NCI-H1092 treated with DMSO at 0.1 percent for 48 hours (cell line): Measurements from ENCODE around the gene MUS81.

Experiments used
- DNase-seq: peaks from one replicate; lab custom pipeline; 2025; lab: John Stamatoyannopoulos, UW

Gene MUS81

DNA sequence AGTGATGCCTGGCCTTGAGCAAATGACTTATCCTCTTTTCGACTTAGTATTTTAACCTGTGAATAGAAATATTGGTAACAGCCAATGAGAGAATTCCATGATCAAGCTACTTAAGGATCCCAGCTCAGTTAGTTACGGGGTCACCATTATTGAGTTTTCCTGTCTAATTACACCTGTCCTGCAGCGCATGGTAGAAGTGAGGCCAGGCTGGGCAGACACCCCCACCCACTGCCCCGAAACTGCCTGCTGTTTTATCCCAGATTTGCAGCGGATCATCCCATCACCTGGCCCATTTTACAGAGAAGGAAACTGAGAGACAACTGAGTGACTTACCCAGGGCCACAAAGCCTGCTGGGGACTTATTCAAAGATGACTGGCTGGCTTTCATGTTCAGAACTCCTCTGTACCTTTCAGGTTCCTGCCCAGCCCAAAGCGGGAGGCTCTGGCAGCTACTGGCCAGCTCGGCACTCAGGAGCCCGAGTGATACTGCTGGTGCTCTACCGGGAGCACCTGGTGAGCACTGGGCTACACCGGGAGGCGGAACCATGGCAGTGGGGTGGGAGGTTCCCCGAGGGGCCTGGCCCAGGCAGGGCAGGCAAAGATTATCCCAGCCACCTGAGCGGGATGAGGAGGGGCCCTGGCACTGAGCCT, 1.4 kb downstream of the MUS81 start:
- DNase-seq: no peak

DNA sequence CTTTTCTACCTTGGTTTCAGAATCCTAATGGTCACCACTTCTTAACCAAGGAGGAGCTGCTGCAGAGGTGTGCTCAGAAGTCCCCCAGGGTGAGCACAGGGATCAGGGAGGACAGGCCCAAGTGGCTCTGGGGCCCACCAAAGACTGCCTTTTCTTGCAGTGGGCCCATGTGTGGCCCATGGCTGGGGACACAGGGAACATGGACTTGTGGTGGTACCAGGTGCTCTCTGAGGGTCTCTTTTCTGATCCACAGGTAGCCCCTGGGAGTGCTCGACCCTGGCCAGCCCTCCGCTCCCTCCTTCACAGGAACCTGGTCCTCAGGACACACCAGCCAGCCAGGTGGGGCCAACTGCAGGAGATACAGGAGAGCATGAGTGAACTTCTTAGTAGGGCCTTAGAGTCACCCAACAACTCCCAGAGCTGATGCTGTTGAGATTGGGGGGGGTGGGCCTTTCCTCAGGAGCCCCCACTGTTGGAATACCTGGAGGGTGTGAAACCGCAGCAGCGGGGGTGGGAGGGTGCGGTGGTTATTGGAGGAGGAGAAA, 2.0 kb downstream of the MUS81 start:
- DNase-seq: no peak

DNA sequence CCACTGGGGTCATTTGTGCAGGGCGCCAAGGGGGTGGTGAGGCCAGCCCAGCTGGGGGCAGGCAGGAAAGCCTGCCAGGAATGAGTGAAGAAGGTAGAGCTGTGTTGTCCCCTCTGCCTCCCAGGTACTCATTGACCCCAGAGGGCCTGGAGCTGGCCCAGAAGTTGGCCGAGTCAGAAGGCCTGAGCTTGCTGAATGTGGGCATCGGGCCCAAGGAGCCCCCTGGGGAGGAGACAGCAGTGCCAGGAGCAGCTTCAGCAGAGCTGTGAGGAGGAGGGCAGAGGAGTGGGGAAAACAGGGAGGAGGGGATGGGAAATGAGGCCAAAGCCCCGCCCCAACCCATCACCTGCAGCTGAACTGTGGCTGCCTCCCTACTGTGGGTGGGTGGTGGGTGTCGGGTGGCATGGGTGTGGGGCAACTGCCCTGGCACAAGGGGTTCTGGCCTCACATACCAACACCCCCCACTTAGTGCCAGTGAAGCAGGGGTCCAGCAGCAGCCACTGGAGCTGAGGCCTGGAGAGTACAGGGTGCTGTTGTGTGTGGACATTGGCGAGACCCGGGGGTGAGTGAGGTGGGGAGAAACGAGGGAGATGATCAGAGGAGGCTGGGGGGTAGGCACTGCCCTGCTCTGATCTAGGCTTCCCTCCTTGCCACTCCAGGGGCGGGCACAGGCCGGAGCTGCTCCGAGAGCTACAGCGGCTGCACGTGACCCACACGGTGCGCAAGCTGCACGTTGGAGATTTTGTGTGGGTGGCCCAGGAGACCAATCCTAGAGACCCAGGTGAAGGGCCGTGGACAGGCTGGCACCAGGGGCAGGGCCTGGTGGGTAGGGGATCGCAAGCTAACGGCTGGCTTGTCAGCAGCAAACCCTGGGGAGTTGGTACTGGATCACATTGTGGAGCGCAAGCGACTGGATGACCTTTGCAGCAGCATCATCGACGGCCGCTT, 3.0 kb downstream of the MUS81 start:
- DNase-seq: no peak

GRCh38 chr11:65863889-65864705, 3.9 kb downstream of the MUS81 start:
- DNase-seq: no peak

GRCh38 chr11:65864706-65865471, 4.7 kb downstream of the MUS81 start:
- no peak for DNase-seq

DNA sequence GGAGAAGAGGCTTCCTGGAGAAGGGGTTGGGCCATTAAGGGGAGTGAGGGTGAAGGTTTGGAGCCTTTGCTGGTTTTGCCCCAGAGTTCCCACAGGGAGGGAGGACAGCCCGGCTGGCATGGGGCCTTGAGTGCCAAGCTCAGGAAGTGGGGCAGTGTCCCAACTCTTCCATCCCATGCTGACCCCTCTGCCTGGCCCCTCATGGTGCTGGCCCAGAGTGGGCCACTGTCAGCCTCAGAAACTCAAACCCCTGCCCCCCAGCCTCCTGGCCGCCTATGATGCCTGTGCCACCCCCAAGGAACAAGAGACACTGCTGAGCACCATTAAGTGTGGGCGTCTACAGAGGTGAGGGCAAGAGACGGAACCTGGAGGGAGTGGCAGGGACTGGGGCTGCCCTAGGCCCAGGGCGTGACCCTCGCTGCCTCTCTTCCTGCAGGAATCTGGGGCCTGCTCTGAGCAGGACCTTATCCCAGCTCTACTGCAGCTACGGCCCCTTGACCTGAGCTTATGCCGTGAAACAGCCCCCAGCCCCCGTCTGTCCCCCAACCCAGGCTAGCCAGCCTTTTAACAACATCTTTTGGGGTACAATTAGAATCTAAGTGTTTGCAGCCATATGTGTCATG, 5.4 kb downstream of the MUS81 start:
- DNase-seq: no peak

GRCh38 chr11:65866509-65867283, 6.5 kb downstream of the MUS81 start:
- DNase-seq: no peak

GRCh38 chr11:65867284-65868071, 7.2 kb downstream of the MUS81 start:
- DNase-seq: no peak

DNA sequence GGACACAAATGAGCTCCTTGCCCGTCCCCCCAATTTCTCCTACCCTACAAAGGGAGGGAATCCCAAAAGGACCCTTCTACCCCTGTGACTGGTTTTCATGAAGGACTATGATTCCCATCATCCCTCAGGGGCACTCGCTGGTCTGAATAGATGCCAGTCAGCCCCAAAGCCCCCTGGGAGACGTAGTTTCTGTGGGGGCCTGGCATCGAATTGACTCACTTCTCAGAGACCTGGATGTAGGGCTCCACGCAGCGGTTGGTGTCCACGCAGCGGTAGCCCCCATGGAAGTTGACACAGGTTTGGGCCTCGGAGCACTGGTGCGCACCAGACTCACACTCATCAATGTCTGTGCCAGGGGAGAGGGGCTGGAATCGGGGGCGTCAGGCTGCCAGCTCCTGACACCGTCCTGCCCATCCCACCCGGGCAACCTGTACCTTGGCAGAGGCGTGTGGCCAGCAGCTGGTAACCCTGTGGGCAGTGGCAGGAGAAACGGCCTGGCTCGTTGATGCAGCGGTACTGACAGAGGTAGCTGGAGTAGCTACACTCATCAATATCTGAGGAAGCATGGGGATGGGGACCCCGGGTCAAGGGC, 7.9 kb downstream of the MUS81 start:
- DNase-seq: no peak

DNA sequence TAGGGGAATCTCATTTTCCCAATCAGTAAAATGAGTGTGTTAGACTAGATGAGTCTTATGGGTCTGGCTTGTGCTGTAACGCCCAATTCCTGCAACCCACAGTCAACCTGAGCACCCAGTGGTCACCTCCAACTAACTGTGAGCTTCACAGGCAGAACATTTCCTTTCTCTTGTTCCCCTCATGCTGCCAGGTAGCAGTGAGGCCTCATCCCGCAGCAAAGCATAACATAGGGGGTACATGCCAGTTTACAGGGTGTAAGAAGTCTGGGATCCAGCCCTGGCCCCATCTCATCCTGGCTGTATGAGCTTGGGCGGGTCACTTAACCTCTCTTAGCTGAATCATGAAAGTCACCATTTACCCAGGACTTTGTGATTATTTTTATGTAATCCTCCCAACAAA, 8.7 kb downstream of the MUS81 start:
- no peak for DNase-seq

DNA sequence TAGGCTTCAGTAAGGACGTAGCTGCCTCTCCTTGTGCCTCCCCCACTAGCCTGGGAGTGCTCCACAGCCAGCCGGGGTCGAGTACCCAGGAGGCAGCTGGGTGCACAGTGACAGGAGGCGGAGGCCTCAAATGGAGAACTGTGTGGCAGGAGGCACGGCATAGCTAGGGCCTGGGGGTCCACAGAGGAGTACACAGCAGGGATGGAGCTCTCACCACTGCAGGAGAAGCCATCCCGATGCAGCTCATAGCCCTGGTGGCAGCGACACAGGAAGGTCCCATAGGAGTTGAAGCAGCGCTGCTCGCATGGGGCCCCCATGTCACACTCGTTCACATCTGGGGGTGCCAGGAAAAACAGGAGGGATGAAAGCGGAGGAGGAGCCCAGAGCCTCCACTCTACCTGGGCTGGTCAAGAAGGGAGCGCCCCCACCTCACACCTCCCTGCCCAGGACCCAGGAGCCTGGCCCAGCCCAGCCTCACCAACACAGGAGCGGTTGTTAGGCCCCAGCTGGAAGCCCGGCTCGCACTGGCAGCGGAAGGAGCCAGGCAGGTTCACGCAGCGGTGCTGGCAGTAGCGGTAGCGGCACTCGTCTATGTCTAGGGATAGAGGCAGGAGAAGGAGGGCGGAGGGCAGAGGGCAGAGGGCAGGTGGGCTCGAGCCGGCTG, 9.5 kb downstream of the MUS81 start:
- no peak for DNase-seq

- no peak for DNase-seq
Measured at GRCh38 chr11:65870307-65870658, 10.1 kb downstream of the MUS81 start.

- no peak for DNase-seq
Measured at GRCh38 chr11:65870706-65871681, 10.8 kb downstream of the MUS81 start.

DNA sequence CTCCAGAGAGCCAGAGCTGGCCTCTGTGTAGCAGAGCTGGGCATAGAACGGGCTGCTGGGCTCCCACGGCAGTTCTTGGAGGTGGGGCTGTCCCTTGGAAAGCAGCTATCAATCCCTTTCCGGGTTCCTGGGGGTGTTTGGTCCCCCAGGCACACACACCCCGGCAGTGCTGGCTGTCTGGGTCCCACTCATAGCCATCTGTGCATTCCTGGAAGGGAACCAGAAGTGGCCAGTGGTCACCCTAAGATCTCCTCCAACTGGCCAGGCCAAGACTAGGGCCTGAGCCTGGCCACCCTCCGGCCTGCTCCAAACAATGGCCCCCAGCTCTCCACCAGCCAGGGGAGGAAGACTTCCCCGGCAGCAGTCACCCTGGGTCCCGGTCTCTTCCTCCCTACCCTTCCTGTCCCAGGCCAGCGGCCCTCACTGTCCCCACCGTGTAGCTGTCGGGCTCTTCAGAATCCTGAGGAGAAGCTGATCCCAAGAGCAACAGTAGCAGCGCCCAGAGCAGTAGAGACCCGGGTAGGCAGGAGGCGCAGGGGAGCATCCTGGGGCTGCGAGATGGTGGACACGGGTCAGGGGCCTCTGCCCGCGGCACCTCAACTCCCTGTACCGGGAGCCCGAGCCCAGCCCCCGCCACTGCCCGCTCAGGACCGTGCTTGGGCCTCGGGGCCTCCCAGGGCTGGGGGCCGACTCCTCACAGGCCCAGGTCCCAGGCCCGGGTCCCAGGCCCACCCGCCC, 11.7 kb downstream of the MUS81 start:
- DNase-seq: no peak

GRCh38 chr11:65872586-65873317, 12.5 kb downstream of the MUS81 start, which contains the start of gene EFEMP2:
TSS of gene EFEMP2 (minus strand) at chr11:65872800. CDS start at chr11:65872354, 446 bp downstream.
- DNase-seq: no peak
